ENCODE results near the gene PROM2. TPM values are rescaled to one million over a fixed set of nuclear protein-coding genes. Genes with fewer than 3 reads are reported as not detected.

Gene PROM2, protein sequence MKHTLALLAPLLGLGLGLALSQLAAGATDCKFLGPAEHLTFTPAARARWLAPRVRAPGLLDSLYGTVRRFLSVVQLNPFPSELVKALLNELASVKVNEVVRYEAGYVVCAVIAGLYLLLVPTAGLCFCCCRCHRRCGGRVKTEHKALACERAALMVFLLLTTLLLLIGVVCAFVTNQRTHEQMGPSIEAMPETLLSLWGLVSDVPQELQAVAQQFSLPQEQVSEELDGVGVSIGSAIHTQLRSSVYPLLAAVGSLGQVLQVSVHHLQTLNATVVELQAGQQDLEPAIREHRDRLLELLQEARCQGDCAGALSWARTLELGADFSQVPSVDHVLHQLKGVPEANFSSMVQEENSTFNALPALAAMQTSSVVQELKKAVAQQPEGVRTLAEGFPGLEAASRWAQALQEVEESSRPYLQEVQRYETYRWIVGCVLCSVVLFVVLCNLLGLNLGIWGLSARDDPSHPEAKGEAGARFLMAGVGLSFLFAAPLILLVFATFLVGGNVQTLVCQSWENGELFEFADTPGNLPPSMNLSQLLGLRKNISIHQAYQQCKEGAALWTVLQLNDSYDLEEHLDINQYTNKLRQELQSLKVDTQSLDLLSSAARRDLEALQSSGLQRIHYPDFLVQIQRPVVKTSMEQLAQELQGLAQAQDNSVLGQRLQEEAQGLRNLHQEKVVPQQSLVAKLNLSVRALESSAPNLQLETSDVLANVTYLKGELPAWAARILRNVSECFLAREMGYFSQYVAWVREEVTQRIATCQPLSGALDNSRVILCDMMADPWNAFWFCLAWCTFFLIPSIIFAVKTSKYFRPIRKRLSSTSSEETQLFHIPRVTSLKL
- 2.2 and 5.2 TPM in 2 replicates for total RNA-seq (2013; cell fraction: nucleolus; rRNA removed)
- not detected in 2 replicates for total RNA-seq (2014; rRNA removed)
- not detected in 2 replicates for total RNA-seq (2014; rRNA removed; fragmentation: Illumina TruSeq; extraction: Trizol)
- not detected in 2 replicates for total RNA-seq (2021)
- not detected for polyA plus RNA-seq (2011; ENCODE audit: low read depth)
- 0.04 TPM in 1 of 2 replicates, not detected in the other for polyA plus RNA-seq (2011; rRNA removed)
- 0.03 and 0.04 TPM in 2 replicates for polyA plus RNA-seq (2011; cell fraction: cytosol; rRNA removed)
- polyA plus RNA-seq (2011; cell fraction: nucleus; rRNA removed): 0.25 and 1.6 TPM in 2 replicates
- polyA plus RNA-seq (2012): not detected in 2 replicates
- 0.01 TPM in 1 of 2 replicates, not detected in the other for polyA plus RNA-seq (2014; fragmentation: Illumina TruSeq; extraction: Trizol)
- polyA plus RNA-seq (2014; fragmentation: Nextera tagmentation; extraction: Ambion mirVana): not detected
- polyA plus RNA-seq (2014; rRNA removed): 0.04 TPM in 1 of 2 replicates, not detected in the other
- not detected for polyA plus RNA-seq (2016; fragmentation: Nextera tagmentation; extraction: Ambion mirVana)
- 0.05 and 0.22 TPM in 2 replicates for polyA minus RNA-seq (2011; rRNA and poly(A)+ RNA removed)
- not detected in 2 replicates for polyA minus RNA-seq (2011; cell fraction: cytosol; rRNA and poly(A)+ RNA removed)
- under 0.01 and 0.96 TPM in 2 replicates for polyA minus RNA-seq (2011; cell fraction: nucleus; rRNA and poly(A)+ RNA removed)
- percentile 26 among the genes with signal in this experiment for Bru-seq, nascent RNA
- percentile 41 among the genes with signal in this experiment for BruChase-seq, experiment 1, labeled RNA remaining after a 6-hour chase
- percentile 33 among the genes with signal in this experiment for BruChase-seq, experiment 2, labeled RNA remaining after a 2-hour chase
- long read RNA-seq, experiment 1: 0 reads
- long read RNA-seq, experiment 2: 0 reads

DNA sequence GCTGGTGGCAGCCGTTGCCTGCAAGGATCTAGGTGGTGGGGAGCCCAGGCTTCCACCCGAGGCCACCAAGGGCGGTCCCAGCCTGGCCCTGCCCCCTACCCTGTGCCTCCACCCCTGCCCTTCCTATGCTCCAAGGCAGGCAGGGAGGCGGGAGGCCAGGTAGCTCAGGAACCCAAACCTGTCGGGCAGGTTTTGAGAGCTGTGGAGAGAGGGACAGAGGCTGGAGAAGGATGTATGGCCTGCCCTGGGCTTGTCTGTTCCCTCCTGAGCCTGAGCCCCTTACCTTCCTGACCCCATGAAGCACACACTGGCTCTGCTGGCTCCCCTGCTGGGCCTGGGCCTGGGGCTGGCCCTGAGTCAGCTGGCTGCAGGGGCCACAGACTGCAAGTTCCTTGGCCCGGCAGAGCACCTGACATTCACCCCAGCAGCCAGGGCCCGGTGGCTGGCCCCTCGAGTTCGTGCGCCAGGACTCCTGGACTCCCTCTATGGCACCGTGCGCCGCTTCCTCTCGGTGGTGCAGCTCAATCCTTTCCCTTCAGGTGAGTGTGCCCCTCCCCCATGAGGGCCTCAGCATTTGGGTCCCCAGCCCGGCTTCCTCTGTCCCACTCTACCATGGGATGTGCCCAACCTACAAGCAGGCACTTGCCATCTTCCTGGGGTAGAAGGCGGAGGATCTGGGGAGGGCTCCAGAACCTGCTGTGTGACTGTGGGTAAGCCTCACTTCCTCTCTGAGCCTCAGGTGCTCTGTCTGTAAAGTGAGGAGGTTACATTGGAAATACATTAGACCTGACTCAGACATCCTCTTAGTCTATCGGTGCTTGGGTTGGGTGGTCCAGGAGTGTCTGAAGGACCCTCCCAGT lies at the start of gene PROM2:
TSS of gene PROM2 (plus strand) at position 159 of the 860 bp plus-strand sequence. CDS start at position 296, 137 bp downstream.
- CTCF ChIA-PET: no interaction called here
- DNase-seq (ENCODE audit: low read depth, low spot score): no peak
- no peak for FAIRE-seq
- TF ChIP-seq POLR2AphosphoS5 (IDR thresholded peaks at IDR 0.05; ENCODE audit: low read length) (no peak), CREB1 (IDR thresholded peaks at IDR 0.05; ENCODE audit: low read depth) (no peak), POLR2A (IDR thresholded peaks at IDR 0.05; ENCODE audit: low read depth, low read length) (no peak), MEF2A (IDR thresholded peaks at IDR 0.05; ENCODE audit: insufficient read depth, low read depth, low read length) (no peak), TCF3 (IDR thresholded peaks at IDR 0.05; ENCODE audit: borderline replicate concordance, insufficient read depth, low read depth, low read length) (no peak), STAT1 (conservative IDR thresholded peaks at IDR 0.05) (no peak), SUPT20H (IDR thresholded peaks at IDR 0.05; ENCODE audit: borderline replicate concordance, control insufficient read depth, low read depth, low read length) (no peak), NR2C1 (IDR thresholded peaks at IDR 0.05) (no peak)
- TF ChIP-seq, protein P1, sequence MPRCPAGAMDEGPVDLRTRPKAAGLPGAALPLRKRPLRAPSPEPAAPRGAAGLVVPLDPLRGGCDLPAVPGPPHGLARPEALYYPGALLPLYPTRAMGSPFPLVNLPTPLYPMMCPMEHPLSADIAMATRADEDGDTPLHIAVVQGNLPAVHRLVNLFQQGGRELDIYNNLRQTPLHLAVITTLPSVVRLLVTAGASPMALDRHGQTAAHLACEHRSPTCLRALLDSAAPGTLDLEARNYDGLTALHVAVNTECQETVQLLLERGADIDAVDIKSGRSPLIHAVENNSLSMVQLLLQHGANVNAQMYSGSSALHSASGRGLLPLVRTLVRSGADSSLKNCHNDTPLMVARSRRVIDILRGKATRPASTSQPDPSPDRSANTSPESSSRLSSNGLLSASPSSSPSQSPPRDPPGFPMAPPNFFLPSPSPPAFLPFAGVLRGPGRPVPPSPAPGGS (IDR thresholded peaks at IDR 0.05; ENCODE audit: borderline replicate concordance, insufficient read depth, low read depth, low read length, poor library complexity, severe bottlenecking): no peak
- TF ChIP-seq, protein P2, sequence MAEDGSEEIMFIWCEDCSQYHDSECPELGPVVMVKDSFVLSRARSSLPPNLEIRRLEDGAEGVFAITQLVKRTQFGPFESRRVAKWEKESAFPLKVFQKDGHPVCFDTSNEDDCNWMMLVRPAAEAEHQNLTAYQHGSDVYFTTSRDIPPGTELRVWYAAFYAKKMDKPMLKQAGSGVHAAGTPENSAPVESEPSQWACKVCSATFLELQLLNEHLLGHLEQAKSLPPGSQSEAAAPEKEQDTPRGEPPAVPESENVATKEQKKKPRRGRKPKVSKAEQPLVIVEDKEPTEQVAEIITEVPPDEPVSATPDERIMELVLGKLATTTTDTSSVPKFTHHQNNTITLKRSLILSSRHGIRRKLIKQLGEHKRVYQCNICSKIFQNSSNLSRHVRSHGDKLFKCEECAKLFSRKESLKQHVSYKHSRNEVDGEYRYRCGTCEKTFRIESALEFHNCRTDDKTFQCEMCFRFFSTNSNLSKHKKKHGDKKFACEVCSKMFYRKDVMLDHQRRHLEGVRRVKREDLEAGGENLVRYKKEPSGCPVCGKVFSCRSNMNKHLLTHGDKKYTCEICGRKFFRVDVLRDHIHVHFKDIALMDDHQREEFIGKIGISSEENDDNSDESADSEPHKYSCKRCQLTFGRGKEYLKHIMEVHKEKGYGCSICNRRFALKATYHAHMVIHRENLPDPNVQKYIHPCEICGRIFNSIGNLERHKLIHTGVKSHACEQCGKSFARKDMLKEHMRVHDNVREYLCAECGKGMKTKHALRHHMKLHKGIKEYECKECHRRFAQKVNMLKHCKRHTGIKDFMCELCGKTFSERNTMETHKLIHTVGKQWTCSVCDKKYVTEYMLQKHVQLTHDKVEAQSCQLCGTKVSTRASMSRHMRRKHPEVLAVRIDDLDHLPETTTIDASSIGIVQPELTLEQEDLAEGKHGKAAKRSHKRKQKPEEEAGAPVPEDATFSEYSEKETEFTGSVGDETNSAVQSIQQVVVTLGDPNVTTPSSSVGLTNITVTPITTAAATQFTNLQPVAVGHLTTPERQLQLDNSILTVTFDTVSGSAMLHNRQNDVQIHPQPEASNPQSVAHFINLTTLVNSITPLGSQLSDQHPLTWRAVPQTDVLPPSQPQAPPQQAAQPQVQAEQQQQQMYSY (CRISPR knock-in tag; IDR thresholded peaks at IDR 0.05): no peak

More for the DNA sequence above, at the start of gene PROM2:
- 46% methylated on average over 17 of the region's 17 CpGs for whole genome bisulfite sequencing (ENCODE audit: insufficient coverage, insufficient replicate concordance, low lambda C conversion rate, missing lambda C conversion rate)
- Histone ChIP-seq H3K27me3 (replicated peaks in 1 of 2; ENCODE audit: control insufficient read depth in 2 of 2, insufficient read depth in 2 of 2, low read length in 1 of 2) (no peaks in the 10 kb centered on the region), H3K9ac (ENCODE audit: control insufficient read depth, insufficient read depth, low read length) (no peak within 1 kb of the TSS), H3K4me3 (no peak within 1 kb of the TSS), H3K9me3 (replicated peaks; ENCODE audit: control insufficient read depth, insufficient read depth, low read length) (no peaks in the 10 kb centered on the region), H3K4me2 (ENCODE audit: control insufficient read depth, insufficient read depth) (no peak within 1 kb of the TSS), H2AFZ (ENCODE audit: control insufficient read depth, low read depth, low read length) (no peak within 1 kb of the TSS), H3K36me3 (ENCODE audit: control insufficient read depth in 2 of 2, insufficient read depth in 2 of 2, low read length in 1 of 2) (no peaks in the 10 kb centered on the region), H3K79me2 (ENCODE audit: control insufficient read depth, insufficient read depth, low read length) (no peaks in the 10 kb centered on the region), H3K4me1 (ENCODE audit: control insufficient read depth, insufficient read depth, low read length) (no peaks in the 10 kb centered on the region), H4K20me1 (ENCODE audit: control insufficient read depth, insufficient read depth) (no peaks in the 10 kb centered on the region), H3K27ac (ENCODE audit: control insufficient read depth, insufficient read depth) (no peak within 1 kb of the TSS)
- ChIA-PET SMC1A (ENCODE audit: uncharacterized antibody, unreplicated experiment) (no interaction called here), POLR2A (no interaction called here), RAD21 (ENCODE audit: unreplicated experiment) (no interaction called here)
- BruUV-seq (replicated peaks): no TSS peak
- intact Hi-C loops (cut with micrococcal nuclease; ENCODE audit: unreplicated experiment) (no loop called here), in situ Hi-C loops (cut with MboI) (no loop called here)
- ATAC-seq: no peak
